Upper lobe of right lung (tissue), 1 donor: ENCODE measurements around the gene SPAG16. TPM values are rescaled to one million over a fixed set of nuclear protein-coding genes. Genes with fewer than 3 reads are reported as not detected.

Experiments used
- ATAC-seq: fragments of 200-7000 bp; cut with Tn5 transposase; one replicate; pipeline ENCODE4 v1.9.1; 2020; ENCODE audit warnings: mild to moderate bottlenecking, moderate library complexity
- DNase-seq: peaks from one replicate; pipeline ENCODE4 v3.0.0-alpha.2; 2020
- H3K27ac ChIP-seq: fragments of 200-600 bp; one replicate; pipeline ENCODE4 v1.8.0; 2022
- H3K27me3 ChIP-seq: fragments of 200-600 bp; one replicate; pipeline ENCODE4 v1.8.0; 2022; ENCODE audit warnings: mild to moderate bottlenecking
- H3K36me3 ChIP-seq: fragments of 200-600 bp; one replicate; pipeline ENCODE4 v1.8.0; 2022
- H3K4me1 ChIP-seq: fragments of 200-600 bp; one replicate; pipeline ENCODE4 v1.8.0; 2022
- H3K4me3 ChIP-seq: fragments of 200-600 bp; one replicate; pipeline ENCODE4 v1.8.0; 2022; ENCODE audit warnings: mild to moderate bottlenecking
- H3K9me3 ChIP-seq: fragments of 200-600 bp; one replicate; pipeline ENCODE4 v1.8.0; 2022
- intact Hi-C: fragments of 100-400 bp; cut with DNase I; formaldehyde crosslinking; loops from one replicate; pipeline ENCODE4 v1.11.0; 2022
- total RNA-seq: library from RNA; stranded (reverse); fragmentation: NEBNext Ultra II Directional; extraction: Animal tissue kit (Norgen Biotek cat#: 25700); gene quantifications from one replicate; pipeline ENCODE4 v1.2.1, GENCODE V29; 2021
- TF ChIP-seq, protein P1 (sequence below): fragments of 200-600 bp; IDR thresholded peaks from one replicate; pipeline ENCODE4 v1.8.0; 2022; ENCODE audit warnings: antibody characterized with exemption
- donor health status: DM: no; HTN: yes; CAD: no; lungs with severe emphysema.

The SPAG16 gene
- total RNA-seq, 1 donor from 2014 or later: 11.6 TPM

DNA sequence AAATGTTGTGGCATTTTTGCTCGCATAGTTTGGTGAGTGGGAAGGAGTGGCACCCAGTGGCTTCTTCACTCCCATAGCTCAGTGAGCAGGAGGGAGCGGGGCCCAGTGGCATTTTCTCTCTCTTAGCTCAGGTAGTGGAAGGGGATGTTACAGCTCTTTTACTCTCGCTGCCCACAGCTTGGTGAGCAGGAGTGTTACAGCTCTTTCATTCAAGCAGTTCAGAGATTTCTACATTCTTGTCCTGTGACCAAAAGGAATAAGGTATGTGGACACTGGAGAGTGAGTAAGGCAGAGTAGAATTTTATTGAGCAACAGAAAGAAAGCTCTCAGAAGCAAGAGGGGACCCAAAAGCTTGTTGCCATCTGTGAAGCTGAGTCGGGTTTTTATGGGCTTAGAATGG lies 192.4 kb downstream of the SPAG16 start:
- intact Hi-C loops: no loop called here

DNA sequence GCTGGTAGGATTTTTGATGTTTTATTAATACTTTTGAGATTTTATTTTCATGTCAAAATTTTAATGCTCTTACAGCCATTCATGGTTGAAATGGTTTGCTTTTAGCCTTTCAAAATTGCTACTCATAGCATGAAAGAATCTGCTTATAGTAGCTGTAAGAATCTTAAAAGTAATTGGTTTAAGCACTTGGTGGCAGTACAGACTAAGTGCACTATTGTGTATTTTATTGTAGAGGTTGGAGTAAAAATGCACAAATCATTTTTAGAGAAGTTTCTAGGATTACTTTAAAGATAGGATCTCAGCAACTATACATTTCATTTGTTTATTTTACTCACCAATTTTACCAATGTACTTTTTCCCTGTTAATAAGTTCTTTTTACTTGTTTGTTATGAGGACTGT lies 205.8 kb downstream of the SPAG16 start:
- intact Hi-C loops: no loop called here
- DNase-seq: no peak
- Histone ChIP-seq H3K27me3 (no peaks in the 10 kb centered on the region), H3K4me3 (no peak overlapping the region), H3K9me3 (no peaks in the 10 kb centered on the region), H3K27ac (no peak overlapping the region), H3K36me3 (no peaks in the 10 kb centered on the region), H3K4me1 (no peaks in the 10 kb centered on the region)
- ATAC-seq: no peak
- TF ChIP-seq, protein P1, sequence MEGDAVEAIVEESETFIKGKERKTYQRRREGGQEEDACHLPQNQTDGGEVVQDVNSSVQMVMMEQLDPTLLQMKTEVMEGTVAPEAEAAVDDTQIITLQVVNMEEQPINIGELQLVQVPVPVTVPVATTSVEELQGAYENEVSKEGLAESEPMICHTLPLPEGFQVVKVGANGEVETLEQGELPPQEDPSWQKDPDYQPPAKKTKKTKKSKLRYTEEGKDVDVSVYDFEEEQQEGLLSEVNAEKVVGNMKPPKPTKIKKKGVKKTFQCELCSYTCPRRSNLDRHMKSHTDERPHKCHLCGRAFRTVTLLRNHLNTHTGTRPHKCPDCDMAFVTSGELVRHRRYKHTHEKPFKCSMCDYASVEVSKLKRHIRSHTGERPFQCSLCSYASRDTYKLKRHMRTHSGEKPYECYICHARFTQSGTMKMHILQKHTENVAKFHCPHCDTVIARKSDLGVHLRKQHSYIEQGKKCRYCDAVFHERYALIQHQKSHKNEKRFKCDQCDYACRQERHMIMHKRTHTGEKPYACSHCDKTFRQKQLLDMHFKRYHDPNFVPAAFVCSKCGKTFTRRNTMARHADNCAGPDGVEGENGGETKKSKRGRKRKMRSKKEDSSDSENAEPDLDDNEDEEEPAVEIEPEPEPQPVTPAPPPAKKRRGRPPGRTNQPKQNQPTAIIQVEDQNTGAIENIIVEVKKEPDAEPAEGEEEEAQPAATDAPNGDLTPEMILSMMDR: no peak

More for the DNA sequence above, 192.4 kb downstream of the SPAG16 start:
- no peak overlapping the region for H3K4me3 ChIP-seq
- peaks cover 16% of the 10 kb centered on the region for H3K9me3 ChIP-seq
- ATAC-seq (no peak), DNase-seq (no peak)
- no peaks in the 10 kb centered on the region for H3K27me3 ChIP-seq
- no peaks in the 10 kb centered on the region for H3K4me1 ChIP-seq
- H3K36me3 ChIP-seq: no peaks in the 10 kb centered on the region
- no peak overlapping the region for H3K27ac ChIP-seq
- TF ChIP-seq, protein P1: no peak

DNA sequence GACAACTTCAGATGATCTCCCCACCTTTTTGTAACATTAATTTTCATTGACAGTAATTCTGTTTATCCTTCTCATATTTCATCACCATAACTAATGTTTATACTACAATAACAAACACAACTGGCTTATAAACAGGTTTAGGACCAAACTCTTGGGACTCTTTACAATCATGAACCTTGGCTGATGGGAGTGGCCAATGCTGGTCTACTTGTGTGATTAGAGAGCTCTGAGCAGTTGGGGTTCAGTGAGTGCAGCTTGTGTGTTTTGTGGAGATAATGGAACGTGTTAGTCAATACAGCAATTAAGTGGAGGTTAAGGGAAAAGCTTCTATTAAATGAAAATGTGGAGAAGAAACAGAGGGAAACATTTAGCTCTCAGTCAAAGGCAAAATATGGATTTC lies 207.1 kb downstream of the SPAG16 start:
- no peak overlapping the region for H3K27ac ChIP-seq
- H3K9me3 ChIP-seq: no peaks in the 10 kb centered on the region
- no peaks in the 10 kb centered on the region for H3K36me3 ChIP-seq
- TF ChIP-seq, protein P1: no peak
- intact Hi-C loops: no loop called here
- H3K4me3 ChIP-seq: no peak overlapping the region
- H3K27me3 ChIP-seq: no peaks in the 10 kb centered on the region
- ATAC-seq (no peak), DNase-seq (no peak)
- H3K4me1 ChIP-seq: no peaks in the 10 kb centered on the region

DNA sequence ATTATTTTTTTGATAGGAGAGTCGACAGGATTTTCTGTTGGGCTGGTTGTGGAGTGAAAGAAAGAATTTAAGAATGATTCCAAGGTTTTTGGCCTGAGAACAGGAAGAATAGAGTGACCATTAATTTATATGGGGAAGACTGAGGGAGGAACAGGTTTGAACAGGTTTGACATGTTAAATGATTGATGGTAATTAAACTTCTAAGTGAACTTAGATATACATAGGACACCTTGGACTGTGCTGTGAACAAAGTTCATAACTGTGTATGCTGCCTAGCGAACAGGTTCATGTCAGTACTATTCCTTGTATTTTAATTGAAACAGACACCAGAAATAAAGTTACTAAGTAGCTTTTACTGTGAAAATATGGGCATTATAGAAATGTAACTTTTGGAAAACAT lies 212.0 kb downstream of the SPAG16 start:
- ATAC-seq (no peak), DNase-seq (no peak)
- TF ChIP-seq, protein P1: no peak
- intact Hi-C loops: no loop called here
- H3K4me1 ChIP-seq: no peaks in the 10 kb centered on the region
- no peaks in the 10 kb centered on the region for H3K9me3 ChIP-seq
- no peaks in the 10 kb centered on the region for H3K36me3 ChIP-seq
- no peak overlapping the region for H3K27ac ChIP-seq
- no peak overlapping the region for H3K4me3 ChIP-seq
- H3K27me3 ChIP-seq: no peaks in the 10 kb centered on the region

DNA sequence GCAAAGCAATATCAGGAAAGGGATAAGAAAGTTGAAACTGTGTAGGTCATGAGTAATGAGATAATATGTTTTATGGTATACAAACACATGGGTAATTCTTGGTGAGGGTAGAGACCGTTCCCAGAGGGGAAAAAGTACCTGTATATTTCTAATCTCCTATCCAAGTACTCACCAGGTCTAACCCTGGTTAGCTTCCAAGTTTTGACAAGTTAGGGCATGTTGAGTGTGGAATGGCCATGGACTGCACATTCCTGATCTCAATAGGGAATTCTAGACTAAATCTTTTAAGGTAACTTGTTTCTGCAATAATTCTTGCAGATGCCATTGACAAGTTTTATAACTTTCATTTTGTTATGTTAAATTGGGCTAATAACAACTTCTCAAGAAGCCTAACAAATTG lies 216.6 kb downstream of the SPAG16 start:
- Histone ChIP-seq H3K4me1 (no peaks in the 10 kb centered on the region), H3K27ac (no peak overlapping the region), H3K36me3 (no peaks in the 10 kb centered on the region), H3K4me3 (no peak overlapping the region), H3K9me3 (no peaks in the 10 kb centered on the region), H3K27me3 (no peaks in the 10 kb centered on the region)
- TF ChIP-seq, protein P1: no peak
- intact Hi-C loops: no loop called here
- no peak for ATAC-seq
- DNase-seq: no peak

DNA sequence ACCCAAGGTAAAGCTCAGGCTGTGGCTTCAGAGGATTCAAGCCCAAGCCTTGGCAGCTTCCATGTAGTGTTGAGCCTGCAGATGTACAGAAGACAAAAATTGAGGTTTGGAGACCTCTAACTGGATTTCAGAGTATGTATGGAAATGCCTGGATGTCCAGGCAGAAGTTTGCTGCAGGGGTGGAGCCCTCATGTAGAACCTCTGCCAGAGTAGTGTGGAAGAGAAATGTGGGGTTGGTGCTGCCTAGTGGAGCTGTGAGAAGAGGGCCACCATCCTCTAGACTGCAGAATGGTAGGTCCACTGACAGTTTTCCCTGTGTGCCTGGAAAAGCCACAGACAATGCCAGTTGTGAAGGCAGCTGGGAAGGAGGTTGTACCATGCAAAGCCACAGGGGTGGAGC lies 239.9 kb downstream of the SPAG16 start:
- DNase-seq (no peak), ATAC-seq (no peak)
- TF ChIP-seq, protein P1: no peak
- intact Hi-C loops: no loop called here
- H3K27ac ChIP-seq: no peak overlapping the region
- H3K9me3 ChIP-seq: no peaks in the 10 kb centered on the region
- no peaks in the 10 kb centered on the region for H3K27me3 ChIP-seq
- no peaks in the 10 kb centered on the region for H3K36me3 ChIP-seq
- H3K4me1 ChIP-seq: no peaks in the 10 kb centered on the region
- H3K4me3 ChIP-seq: no peak overlapping the region
